DND-41 (cell line): ENCODE measurements around the gene AKAIN1.

Experiments used
- ATAC-seq: fragments of 200-7000 bp; cut with Tn5 transposase; 3 replicates; pipeline ENCODE4 v1.9.1; 2021; ENCODE audit warnings: low read depth; ENCODE audit not compliant: insufficient read depth
- DNase-seq: peaks from one replicate; pipeline ENCODE4 v3.0.0-alpha.2; 2020
- H2AFZ ChIP-seq: 2 replicates; pipeline ENCODE4 v1.6.0; 2012; ENCODE audit warnings: low read depth, low read length
- H3K27ac ChIP-seq: 2 replicates; pipeline ENCODE4 v1.5.1; 2012; ENCODE audit warnings: low read length, inconsistent platforms
- H3K27me3 ChIP-seq: fragments of 200-600 bp; sonication (generic); 2 replicates; pipeline ENCODE4 v1.6.0; 2012; ENCODE audit warnings: low read length, mild to moderate bottlenecking, inconsistent platforms; ENCODE audit not compliant: insufficient read depth, poor library complexity
- H3K36me3 ChIP-seq: 2 replicates; pipeline ENCODE4 v1.5.1; 2012; ENCODE audit warnings: low read length, inconsistent platforms; ENCODE audit not compliant: insufficient read depth
- H3K4me1 ChIP-seq: 2 replicates; pipeline ENCODE4 v1.5.1; 2012; ENCODE audit warnings: mild to moderate bottlenecking, low read length; ENCODE audit not compliant: insufficient read depth
- H3K4me2 ChIP-seq: 2 replicates; pipeline ENCODE4 v1.6.0; 2012; ENCODE audit warnings: mild to moderate bottlenecking, moderate library complexity, low read length, inconsistent platforms; ENCODE audit not compliant: insufficient read depth
- H3K4me3 ChIP-seq, 2 experiments: fragments of 200-600 bp in 1 of 2; shearing (Covaris generic) in 1 of 2; 2 replicates each; pipeline ENCODE4 v1.5.1; 2012 to 2016; ENCODE audit warnings: inconsistent platforms in 2 of 2, low read length in 2 of 2, mild to moderate bottlenecking in 2 of 2, low read depth in 1 of 2, moderate library complexity in 1 of 2
- H3K79me2 ChIP-seq: 2 replicates; pipeline ENCODE4 v1.6.0; 2012; ENCODE audit warnings: low read length, inconsistent platforms; ENCODE audit not compliant: insufficient read depth
- H3K9ac ChIP-seq: 2 replicates; pipeline ENCODE4 v1.6.0; 2012; ENCODE audit warnings: low read depth, mild to moderate bottlenecking, inconsistent platforms, low read length, moderate library complexity
- H3K9me3 ChIP-seq: 2 replicates; pipeline ENCODE4 v1.5.1; 2012; ENCODE audit warnings: low read length, moderate library complexity, mild to moderate bottlenecking, inconsistent platforms; ENCODE audit not compliant: insufficient read depth, severe bottlenecking
- H4K20me1 ChIP-seq: 2 replicates; pipeline ENCODE4 v1.6.0; 2012; ENCODE audit warnings: low read length; ENCODE audit not compliant: insufficient read depth
- EZH2 ChIP-seq: IDR thresholded peaks from 3 replicates; pipeline ENCODE4 v1.6.1; 2012; ENCODE audit warnings: borderline replicate concordance, low read depth, mild to moderate bottlenecking, moderate library complexity, low read length, inconsistent platforms; ENCODE audit not compliant: severe bottlenecking
- TF ChIP-seq, protein P1 (sequence below): IDR thresholded peaks from 2 replicates; pipeline ENCODE4 v1.5.1; 2012; ENCODE audit warnings: borderline replicate concordance, low read length, moderate library complexity, mild to moderate bottlenecking; ENCODE audit not compliant: poor library complexity, severe bottlenecking; ENCODE audit errors: extremely low read depth

Gene AKAIN1

DNA sequence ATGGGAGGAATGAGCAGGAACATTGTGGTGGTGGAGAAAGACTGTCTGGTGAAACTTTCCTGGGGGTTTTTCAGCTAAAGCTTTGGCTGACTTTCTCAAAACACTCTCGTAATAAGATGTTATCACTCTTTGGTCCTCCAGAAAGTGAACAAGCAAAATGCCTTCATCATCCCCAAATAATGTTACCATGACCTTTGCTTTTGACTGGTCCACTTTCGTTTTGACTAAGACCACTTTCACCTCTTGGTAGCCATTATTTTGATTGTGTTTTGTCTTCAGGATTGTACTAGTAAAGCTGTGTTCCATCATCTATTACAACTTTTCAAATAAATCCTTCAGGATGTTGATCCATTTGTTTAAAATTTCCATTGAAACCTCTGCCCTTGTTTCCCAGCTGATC, 103.2 kb downstream of the AKAIN1 start:
- no peak overlapping the region for H3K9ac ChIP-seq
- H2AFZ ChIP-seq: no peak overlapping the region
- no peaks in the 10 kb centered on the region for H3K36me3 ChIP-seq
- peaks cover 2% of the 10 kb centered on the region for H3K9me3 ChIP-seq
- no peaks in the 10 kb centered on the region for H3K27me3 ChIP-seq
- H4K20me1 ChIP-seq: no peaks in the 10 kb centered on the region
- no peak overlapping the region for H3K4me2 ChIP-seq
- H3K79me2 ChIP-seq: no peaks in the 10 kb centered on the region
- ATAC-seq (no peak), DNase-seq (no peak)
- no peak overlapping the region for H3K27ac ChIP-seq
- H3K4me1 ChIP-seq: no peaks in the 10 kb centered on the region
- no peak overlapping the region for H3K4me3 ChIP-seq
- TF ChIP-seq, protein P1, sequence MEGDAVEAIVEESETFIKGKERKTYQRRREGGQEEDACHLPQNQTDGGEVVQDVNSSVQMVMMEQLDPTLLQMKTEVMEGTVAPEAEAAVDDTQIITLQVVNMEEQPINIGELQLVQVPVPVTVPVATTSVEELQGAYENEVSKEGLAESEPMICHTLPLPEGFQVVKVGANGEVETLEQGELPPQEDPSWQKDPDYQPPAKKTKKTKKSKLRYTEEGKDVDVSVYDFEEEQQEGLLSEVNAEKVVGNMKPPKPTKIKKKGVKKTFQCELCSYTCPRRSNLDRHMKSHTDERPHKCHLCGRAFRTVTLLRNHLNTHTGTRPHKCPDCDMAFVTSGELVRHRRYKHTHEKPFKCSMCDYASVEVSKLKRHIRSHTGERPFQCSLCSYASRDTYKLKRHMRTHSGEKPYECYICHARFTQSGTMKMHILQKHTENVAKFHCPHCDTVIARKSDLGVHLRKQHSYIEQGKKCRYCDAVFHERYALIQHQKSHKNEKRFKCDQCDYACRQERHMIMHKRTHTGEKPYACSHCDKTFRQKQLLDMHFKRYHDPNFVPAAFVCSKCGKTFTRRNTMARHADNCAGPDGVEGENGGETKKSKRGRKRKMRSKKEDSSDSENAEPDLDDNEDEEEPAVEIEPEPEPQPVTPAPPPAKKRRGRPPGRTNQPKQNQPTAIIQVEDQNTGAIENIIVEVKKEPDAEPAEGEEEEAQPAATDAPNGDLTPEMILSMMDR: no peak
- no peak for TF ChIP-seq EZH2
